Stimulated activated CD4-positive, alpha-beta T cell treated with anti-CD3 and anti-CD28 coated beads, TNF-alpha, amount 100 ng/mL, for 48 hours (primary cell): ENCODE results near the gene SPATA2L.
"Not testable (repeated sequence)": the region's sequence is repeated elsewhere in the genome, so short reads cannot be mapped to it uniquely, and the experiment has no call there.

Experiments used
- DNase-seq, 3 donors: peaks; one replicate each; pipeline ENCODE4 v3.0.0-alpha.2; 2020; ENCODE audit warnings: low read depth in 3 of 3

Gene SPATA2L

DNA sequence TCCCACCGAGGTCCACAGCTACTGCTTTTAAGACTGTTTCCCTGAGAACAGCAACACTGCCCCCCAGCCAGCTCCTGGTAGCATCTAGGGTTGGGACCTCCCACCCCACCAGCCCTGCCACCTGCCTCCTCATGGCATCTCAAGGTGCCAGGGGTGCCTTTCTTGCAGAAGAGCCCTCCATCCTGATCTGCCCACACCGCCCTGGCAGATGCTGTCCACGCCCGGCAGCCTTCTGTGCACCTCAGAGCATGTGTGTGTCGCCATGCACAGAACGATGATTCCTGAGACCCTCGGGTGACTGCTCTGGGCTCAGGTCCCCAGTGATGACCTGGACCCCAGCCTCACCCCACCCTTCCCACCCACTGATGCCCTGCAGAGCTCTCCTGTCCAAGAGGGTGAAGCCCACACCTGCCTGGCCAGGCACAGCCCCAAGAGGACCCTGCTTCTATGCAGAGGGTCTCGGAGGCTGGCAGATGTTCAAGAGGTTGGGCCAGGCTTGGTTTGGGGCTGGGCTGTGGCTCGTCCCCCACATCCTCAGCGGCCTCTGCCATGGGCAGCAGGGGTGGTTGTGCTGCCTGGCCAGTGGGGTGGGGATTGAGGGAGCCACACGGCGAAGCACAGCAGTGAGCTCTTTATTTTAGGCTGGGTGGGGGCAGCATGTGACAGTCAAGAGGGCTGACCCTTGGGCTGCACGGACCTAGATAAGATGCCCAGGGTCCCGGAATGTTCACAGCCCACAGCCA is 5.2 kb upstream of the SPATA2L start:
- no peak for DNase-seq

DNA sequence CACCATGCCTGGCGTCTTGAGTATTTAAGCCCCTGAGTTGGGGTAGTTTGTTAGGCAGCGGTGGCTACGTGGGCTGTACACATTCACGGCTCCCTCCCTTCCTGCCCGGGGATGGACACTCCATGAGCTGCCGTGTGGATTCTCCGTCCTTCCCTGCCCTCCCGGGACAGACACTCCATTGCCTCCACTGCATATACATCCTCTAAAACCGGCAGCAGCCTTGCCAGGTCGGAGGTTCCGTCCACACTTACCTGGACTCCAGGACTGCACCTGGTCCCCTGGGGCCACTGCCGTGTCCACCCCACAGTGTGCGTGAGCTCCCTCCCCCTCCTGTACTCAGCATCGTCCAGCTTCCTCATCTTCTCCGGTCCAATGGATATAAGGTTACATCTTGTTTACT is 3.5 kb upstream of the SPATA2L start:
- no peak for DNase-seq

DNA sequence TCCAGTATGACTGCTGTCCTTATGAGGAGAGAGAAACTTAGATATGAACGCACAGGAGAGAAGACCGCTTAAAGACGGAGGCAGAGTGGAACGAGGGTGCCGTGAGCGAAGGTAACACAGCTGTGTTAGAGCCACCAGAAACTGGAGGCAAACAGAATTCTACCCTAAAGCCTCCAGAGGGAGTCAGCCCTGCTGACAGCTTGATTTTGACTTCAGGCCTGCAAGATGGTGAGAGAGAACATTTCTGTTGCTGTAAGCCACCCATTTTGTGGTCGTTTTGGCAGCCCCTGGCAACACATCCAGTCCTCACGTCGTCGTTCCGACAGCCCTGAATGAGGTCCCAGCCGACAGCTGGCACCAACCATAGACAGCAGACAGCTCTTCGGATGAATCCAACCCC is 2.8 kb upstream of the SPATA2L start:
- no peak for DNase-seq

DNA sequence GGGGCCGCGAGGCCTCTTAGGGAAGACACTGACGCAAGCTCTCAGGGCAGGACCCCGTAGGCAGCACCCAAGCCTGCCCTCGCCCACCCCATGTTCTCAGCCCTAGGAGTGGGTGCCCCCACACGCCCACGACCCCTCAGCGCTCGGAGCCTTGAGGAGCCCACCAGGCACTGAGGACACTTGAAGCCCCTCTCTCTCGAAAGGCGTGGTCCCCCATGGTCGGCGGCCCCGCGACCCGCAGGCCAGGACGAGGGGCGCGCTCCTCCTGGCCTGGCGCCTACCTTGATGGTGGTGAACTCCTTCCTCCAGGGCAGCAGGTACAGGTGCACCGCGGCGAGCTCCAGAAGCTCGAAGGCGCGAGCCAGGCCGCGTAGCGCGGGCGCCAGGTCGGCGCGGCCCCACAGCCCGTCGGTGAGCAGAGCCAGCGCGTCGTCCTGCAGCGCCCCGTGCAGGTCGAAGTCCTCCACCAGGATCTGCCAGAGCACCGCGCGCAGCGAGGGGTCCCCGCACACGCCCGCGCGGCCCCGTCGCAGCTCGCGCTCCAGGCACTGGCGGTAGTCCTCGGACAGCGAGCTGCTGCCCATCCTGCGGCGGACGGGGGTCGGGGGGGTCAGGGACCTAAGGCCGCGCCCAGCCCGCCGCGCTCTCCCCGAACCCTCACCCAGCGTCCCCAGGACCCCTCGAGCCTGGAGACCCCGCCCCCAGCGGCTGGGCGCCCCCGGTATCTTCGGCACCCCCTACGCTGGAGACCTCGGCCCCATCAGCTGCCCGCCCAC is 668 bp downstream of the SPATA2L start:
- peak in 2 of 3 donors; percentile 40 to 47 for DNase-seq

DNA sequence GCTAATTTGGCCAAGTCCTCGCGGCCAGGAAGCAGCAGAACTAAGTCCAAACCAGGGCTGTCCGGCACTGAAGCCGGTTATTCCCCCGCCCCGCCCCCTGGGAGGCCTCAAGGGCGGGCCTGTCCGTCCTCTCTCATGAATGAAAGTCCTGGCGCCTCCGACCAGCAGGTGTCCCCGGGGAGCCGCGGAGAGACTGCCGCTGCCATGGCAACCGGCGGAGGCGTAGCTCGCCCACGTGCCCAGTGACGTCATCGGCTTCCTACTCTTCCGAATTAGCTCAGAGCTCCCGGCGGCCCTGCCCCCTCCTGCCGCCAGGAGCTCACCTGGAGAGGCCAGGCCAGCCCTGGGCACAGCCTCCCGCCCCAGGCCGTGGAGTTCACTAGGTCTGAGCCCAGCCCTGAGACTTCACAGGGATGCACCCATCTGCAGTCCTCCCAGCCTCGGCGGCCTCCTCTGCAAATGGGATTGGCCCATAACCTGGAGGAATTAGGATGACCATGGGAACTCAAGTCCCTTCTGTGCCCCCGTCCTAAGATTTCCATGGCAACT is 1.3 kb downstream of the SPATA2L start:
- peak; percentile 92 to 99 (median 97) for DNase-seq

DNA sequence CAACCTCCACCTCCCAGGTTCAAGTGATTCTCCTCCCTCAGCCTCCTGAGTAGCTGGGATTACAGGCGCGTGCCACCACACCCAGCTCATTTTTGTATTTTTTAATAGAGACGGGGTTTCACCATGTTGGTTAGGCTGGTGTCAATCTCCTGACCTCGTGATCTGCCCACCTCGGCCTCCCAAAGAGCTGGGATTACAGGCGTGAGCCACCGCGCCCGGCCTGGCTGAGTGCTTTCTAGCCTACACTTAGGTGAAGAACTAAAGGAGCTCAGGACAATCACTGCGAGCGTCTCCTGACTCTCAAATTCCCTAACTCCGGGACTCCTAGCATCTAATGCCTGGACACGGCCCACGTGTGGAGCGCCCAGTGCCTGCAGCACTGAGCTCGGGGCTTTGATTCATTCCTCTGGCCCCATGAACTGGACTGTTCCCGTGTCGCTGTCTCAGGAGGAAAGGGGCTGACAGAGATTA is 1.8 kb downstream of the SPATA2L start:
- not testable (repeated sequence) for DNase-seq

DNA sequence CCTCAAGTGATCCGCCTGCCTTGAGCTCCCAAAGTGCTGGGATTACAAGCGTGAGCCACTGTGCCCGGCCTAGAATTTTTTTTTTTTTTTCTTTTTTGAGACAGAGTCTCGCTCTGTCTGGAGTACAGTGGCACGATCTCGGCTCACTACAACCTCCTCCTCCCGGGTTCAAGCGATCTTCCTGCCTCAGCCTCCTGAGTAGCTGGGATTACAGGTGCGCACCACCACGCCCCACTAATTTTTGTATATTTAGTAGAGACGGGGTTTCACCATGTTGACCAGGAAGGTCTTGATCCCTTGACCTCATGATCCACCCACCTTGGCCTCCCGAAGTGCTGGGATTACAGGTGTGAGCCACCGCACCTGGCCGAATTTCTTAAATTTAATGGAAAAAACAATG is 2.8 kb downstream of the SPATA2L start:
- not testable (repeated sequence) for DNase-seq

DNA sequence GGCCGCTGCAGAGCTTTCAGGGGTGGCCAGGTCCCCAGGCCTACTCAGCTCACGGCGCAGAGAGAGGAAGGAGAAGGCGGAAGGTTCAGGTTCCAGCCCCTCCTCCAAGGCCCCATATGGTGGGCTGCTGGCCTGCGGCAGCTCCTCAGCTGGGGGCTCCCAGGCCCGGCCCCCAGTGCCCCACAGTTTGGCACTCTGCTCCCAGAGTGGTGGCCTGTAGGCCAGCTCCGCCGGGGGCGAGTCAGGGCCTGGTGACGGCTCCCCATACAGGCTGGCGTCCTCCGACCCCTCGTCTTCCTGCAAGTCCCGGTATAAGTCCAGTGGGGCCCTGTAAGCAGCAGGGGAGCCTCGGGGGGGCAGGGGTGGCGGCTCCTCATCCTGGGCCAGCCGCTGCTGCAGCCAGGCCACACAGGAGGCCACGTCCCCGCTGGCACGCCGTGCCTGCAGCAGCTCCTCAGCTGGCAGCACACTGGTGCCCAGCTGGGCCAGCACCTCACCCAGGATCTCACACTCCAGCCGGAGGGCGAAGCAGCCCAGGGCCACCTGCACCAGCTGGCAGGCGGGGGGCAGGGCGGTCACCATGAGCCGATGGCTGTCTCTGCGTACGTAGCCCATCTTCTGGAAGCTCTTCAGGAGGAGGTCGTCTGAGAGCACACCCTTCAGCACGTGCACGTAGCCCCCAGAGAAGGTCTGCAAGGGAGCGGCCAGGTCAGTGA is 3.7 kb downstream of the SPATA2L start:
- DNase-seq = no peak

DNA sequence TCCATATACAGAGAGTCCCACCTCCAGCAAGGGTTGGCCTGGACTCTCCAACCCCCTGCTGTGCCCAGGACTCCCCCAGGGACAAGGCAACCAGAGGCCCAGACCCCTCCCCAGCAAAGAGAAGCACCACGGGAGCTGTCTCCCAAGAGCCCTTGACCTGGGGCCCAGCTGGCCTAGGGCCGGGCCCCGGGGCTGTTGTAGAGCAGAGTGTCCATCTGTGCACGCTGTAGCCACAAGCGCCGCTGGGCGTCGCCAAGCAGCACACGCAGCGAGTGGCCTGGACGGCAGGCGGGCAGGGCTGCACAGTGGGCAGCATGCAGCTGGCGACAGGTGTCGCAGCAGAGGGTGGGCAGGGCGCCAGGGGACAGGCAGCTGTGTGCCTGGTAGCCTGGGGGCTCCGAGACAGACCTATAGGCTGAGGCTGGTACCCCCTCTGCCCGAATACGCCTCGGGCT is 4.3 kb downstream of the SPATA2L start:
- no peak for DNase-seq

DNA sequence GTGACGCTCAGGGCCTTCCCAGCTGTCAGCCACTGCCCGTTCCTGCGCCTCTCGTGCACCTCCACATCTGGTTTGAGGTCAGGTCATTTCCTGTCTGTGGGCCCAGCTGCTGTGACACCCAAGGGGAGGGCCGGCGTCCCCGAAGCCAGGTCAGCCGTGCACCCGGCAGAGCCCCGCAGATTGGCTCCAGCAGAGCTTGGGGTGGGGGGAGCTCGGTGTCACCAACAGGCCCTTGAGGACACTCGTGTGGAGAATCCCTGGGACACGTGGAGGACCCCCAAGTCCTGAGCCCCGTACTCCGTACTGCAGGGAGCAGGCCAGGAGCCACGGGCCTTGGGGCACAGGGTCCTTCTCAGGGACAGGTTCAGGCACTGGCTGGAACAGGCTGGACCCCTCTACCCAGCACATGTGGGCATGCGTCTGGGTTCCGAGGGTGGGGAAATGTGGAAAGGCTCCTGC is 4.8 kb downstream of the SPATA2L start:
- DNase-seq = no peak

DNA sequence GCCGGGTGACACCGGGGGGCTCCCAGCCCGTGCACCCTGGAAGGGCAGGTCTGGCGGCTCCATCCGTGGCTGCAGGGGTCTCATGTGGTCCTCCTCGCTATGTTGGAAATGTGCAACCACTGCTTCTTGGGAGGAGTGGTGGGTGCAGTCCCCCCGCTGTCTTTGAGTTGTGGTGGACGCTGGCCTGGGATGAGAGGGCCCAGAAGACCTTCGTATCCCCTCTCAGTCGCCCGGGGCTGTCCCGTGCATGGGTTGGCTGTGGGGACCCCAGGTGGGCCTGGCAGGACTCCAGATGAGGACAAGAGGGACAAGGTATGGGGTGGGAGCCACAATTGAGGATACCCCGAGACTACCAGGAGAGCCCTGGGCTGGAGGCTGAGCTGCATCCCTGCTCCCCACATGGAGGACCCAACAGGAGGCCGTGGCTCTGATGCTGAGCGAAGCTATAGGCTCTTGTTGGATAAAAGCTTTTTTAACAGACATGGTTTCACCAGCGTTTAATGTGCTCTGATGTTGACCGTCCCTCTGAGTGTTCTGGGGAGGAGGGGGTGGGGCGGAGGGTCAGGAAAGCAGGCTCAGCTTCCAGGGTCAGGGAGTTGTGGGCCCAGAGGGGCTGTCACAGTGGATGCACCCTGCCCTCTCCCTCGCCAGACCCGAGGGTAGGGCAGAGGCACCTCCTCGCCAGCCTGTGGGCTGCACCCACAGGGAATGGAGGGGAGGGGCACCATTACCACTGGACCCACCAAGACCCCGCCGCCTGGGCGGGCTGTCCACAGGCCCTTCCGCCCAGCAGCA is 5.4 kb downstream of the SPATA2L start:
- DNase-seq = no peak

DNA sequence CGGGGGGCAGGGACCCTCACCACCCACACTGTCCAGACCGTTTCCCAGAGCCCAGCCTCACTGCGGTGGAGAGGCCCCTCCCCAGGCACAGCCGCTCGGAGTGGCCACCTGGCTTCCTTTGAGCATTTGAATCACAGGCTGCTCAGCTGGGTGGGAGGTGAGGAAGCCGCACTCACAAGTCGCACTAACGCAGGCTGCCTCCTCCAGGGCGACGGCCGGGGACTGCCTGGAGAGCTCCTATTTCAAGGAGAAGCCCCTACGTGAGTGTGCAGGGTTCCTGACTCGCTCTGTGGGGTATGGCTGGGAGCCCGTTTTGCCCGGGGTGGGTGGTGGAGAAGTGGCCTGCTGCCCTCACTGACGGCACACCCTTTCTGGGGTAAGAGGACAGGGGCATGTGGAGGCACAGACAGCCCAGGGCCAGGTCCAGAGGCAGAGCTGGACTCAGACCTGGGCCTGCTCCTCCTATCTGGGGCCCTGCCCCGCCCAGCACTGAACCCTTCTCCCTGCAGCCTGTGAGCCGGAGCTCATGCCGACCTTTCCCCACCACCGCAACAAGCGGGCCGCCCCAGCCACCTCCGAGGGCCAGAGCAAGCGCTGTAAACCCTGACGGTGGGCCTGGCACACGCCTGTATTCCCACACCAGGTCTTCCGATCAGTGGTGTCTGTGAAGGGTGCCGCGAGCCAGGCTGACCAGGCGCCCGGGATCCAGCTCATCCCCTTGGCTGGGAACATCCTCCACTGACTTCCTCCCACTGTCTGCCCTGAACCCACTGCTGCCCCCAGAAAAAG is 6.2 kb downstream of the SPATA2L start:
- DNase-seq = no peak

DNA sequence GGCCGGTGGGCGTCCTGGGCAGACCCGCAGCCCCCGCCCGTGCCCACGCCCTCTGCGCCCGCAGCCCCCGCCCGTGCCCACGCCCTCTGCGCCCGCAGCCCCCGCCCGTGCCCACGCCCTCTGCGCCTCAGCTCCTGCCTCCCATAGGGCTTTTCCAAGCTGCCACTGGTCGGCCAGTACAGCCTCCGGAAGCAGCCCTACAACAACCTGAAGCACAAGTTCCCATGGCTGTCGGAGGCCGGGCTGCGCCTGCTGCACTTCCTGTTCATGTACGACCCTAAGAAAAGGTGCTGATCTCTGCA is 6.8 kb downstream of the SPATA2L start:
- not testable (repeated sequence) for DNase-seq

DNA sequence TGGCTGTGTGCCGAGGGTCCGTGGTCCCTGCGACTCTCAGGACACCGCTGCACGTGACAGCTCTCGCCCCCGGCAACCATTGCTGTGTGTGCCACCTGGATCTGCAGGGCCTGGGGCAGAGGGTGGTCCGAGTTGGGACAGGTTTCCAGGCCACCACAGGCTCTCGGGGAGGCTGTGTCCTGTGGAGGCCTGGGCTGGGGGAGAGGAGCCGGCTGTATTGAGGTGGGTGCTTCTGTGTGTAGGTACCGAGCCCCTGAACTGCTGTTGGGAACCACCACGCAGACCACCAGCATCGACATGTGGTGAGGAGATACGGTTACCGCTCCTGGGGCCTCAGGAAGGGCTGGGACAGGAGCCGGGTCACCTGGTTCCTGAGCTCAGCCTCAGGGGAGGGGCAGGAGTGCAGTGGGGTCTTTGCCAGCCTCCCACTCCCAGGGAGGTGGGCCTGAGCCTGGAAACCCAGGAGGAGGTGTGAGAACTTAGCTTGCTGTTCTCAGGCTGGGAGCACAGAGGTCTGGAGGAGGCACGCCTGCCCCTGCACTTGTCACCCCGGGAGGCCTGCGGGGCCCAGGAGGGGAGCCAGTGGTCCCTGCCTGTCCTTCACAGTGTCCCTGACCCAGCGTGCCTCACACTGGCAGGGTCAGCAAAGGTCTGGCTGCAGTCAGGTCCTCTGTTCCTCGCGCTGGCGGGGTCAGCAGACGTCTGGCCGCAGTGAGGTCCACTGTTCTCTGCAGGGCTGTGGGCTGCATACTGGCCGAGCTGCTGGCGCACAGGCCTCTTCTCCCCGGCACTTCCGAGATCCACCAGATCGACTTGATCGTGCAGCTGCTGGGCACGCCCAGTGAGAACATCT is 7.3 kb downstream of the SPATA2L start:
- DNase-seq = no peak

DNA sequence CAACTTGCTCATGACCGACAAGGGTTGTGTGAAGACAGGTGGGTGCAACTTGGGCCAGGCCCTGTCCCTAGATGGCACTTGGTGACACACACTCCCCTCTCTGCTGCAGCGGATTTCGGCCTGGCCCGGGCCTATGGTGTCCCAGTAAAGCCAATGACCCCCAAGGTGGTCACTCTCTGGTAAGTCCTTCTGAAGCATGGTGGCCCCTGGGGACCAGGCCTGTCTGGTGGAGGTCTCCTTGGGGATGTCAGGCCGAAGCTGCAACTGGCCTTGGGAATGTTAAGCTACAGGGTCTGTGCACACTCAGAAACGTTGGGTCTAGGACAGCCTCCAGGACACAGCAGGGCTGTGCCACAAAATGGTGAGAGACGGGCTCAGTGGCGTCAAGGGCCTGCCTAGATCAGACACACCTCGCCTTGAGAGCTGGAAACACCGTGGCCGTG is 8.2 kb downstream of the SPATA2L start:
- no peak for DNase-seq

DNA sequence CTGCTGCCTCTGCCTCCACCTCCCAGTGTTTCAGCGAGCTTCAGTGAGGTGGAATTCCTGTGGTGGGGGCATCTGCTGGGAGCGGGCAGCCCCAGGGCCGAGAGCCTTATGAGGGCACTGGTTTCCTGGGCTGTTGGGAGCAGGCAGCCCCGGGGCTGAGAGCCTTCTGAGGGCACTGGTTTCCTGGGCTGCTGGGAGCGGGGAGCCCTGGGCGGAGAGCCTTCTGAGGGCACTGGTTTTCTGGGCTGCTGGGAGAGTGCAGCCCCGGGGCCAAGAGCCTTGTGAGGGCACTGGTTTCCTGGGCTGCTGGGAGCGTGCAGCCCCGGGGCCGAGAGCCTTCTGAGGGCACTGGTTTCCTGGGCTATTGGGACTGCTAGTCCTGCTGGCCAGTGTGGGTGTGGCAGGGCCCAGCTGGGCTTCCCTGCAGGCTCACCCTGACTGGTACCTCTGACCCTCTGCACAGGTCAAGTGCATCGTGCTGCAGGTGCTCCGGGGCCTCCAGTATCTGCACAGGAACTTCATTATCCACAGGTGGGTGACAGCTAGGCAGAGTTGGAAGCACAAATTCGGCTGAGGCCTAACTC is 9.4 kb downstream of the SPATA2L start:
- DNase-seq = no peak

DNA sequence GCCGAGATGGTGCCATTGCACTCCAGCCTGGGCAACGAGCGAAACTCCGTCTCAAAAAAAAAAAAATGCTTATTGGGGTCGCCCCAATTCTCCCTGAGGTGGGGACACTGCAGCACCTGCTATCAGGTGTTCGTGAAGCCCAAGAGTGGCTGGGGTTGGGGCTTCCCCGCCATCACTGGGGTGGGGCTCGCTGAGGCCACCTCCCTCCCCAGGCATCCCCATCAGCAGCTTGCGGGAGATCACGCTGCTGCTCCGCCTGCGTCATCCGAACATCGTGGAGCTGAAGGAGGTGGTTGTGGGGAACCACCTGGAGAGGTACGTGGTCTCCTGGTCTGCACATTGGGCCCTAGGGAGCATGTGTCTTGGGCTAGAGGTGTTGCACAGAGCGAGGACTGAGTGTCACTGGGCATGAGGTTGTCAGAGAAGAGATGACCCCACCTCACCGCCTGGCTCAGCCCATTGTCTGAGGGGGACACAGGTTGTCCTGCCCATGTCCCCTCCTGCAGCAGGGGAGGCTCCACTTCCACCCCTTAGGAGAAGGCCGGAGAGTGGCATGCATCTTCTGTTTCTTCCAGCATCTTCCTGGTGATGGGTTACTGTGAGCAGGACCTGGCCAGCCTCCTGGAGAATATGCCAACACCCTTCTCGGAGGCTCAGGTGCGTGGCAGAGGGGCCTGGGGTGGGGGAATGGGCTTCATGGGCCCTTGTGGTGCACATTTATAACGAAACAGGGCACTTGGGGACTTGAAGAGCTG is 10.1 kb downstream of the SPATA2L start:
- DNase-seq = no peak

DNA sequence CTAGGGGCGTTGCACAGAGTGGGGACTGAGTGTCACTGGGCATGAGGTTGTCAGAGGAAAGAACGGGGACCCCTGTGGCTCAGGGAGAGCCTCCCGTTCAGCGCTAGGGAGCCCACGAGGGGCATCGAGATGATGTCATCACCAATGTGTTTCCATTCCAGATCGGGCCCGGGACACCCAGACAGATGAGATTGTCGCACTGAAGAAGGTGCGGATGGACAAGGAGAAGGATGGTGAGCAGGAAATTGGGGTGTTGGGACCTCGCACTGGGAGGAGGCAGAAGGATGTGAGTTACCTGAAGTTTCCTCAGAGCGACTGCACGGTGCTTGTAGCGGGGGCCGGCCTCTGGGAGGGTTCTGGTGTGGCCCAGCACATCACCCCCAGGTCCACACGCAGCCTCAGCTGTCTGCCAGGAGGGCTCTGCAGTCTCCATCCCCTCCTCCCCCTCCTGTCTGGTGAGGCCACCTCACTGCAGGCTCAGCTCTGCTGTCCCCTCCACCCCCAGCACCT is 11.1 kb downstream of the SPATA2L start:
- DNase-seq = no peak
